HG03442 (cell line): ENCODE results near the gene HOXB2.
A peak's percentile ranks its signal among the peaks of the same experiment; 100 is the strongest.

Experiments used
- ATAC-seq: cut with Tn5 transposase; IDR thresholded peaks from one replicate; pipeline ENCODE4 v1.9.1; 2021; ENCODE audit warnings: mild to moderate bottlenecking, moderate library complexity; ENCODE audit not compliant: unreplicated experiment

HOXB2 gene

DNA sequence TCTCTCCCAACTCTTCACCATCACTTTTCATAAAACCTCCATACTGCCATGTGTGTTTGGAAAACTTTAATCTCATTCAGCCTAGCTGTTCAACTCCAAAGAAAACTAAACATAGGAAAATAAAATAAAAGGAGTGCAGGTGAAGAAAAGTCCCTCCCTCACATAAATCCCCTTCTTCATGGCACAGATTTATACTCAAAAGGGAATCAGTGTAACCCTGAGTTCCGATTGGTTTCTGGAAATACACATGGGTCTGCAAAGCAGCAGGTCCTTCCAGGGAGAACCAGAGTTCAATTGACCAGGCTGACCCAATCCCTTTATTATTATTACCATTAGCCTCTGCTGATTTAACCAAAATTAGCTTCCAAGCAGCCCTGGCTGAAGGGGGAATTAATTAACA, 8.9 kb upstream of the HOXB2 start:
- ATAC-seq = no peak

DNA sequence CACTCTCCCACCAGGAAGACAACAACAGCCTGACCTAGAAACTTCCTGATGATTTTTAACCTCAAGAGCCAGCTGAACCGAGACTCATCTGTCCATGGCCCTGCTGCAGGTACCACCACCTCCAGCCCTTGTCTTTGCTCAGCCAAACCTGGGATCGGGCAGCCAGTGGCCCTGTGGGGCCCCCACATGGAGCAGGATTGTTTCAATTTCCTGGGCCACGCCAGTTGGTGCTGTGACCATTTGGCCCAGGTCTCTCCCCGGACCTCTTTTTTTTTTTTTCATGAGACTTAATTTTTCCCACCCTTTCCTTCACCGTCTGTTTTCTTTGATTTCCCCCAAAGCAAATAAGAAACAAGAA, 8.3 kb upstream of the HOXB2 start:
- ATAC-seq = no peak

DNA sequence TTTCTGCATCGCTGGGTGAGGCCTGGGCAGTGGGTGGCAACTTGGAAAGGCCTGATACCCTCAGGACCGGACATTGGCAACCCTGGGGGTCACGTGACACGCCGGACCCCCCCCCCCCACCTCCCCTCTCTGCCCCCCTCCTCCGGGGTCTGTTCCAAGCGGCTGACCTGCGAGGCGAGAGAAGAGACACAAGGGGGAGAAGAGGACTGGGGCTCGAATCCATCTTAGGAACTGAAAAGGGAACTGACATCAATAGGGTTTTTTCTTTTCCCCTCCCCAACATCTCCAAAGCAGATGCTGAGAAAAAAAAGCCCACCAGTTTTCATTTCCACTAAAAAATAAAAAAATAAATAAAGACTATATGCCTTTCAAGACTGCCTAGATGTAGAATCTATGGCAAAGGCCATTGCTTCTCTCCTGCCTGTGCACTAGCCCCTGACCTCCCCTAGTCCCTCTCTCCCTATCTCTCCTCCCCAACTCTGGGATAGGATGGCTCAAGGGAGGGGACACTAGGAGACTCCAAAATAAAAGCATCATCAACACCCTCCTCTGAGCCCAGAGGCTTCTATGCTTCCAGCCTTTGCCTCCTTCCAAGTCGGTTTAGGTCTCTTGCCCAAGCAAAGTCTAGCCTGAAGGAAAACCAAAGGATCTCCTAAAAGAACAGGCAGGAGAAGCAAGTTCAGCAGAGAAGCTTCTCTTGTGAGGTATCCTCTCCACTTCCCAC, 7.7 kb upstream of the HOXB2 start:
- no peak for ATAC-seq

DNA sequence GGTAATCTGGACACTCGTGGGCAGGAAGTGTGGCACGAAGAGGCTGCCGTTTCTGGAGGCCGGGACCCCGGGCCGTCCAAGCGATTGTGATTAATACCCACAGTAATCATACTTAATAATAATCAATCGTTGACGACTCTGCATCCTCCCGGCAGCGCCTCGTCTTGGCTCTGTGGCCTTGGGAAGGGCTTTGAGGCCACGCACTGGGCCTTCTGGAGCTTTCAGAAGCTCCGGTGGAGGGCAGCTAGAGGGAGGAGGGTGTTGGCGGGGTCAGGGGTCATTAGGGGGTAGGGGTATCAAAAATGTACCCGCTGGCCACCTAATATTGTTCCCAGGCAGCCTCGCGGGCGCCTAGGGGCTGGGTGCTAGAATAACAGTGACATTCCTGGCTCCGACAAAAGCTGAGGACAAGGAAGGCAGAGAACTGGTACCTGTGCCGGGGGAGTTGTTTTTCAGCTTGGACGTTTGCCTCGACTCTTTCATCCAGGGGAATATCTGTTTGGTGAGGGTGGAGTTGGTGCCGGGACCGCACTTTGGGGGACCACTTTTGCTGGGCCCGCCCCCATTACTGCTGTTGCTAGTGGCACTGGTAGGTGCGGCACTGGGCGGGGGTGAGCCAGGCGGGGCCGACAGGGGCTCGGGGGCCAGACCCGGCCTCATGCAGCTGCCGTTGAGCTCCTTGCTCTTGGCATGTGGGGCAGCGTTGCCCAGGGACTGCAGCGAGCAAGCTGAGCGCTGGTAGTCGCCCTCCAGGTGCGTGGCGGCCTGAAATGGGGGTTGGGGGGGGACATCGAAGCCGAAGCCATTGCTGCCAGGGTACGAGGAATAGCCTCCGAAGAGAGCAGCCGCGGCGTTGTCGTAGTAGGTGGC, 6.9 kb upstream of the HOXB2 start:
- no peak for ATAC-seq

DNA sequence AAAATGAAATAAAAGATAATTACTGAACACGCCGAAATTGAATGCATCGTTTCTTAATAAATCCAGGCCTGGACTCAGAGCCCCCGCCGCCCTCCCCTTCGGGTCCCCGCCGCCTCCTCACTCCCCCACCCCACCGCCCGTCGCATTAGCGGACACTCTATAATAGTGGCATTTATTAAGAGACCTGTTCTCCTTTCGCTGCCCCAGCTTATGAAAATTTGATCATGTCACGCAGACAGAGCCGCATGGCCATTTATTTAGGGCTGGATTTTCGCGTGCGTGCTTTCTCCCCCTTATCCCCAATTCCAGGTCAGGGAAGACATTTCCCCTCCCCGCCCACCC, 6.3 kb upstream of the HOXB2 start:
- no peak for ATAC-seq

DNA sequence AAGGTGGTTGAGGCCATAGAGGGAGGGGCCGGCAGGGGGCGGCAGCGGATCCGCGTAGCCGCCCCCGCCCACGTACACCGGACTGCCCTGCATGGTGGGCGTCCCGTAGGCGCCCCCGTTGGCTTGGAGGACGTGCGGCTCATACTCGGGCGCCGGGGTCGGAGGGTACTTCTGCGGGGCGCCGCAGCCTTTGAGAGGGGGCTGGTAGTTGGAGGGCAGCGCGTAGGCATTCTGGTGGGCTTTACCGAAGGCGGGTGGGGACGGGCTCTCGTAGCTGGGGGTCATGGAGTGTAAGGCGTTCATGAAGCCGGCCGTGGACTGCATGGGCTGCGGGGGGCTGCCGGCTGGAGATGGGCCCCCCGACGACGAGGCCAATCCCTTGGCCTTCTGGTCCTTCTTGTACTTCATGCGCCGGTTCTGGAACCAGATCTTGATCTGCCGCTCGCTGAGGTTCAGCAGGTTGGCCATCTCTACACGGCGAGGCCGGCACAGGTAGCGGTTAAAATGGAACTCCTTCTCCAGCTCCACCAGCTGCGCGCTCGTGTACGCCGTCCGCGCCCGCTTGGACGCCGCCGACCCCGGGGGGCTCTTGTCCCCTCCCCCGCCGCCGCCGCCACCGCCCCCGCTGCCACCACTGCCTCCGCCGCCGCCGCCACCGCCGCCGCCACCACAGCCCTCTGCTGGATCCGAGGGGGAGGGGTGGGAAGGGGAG, 5.7 kb upstream of the HOXB2 start:
- no peak for ATAC-seq

DNA sequence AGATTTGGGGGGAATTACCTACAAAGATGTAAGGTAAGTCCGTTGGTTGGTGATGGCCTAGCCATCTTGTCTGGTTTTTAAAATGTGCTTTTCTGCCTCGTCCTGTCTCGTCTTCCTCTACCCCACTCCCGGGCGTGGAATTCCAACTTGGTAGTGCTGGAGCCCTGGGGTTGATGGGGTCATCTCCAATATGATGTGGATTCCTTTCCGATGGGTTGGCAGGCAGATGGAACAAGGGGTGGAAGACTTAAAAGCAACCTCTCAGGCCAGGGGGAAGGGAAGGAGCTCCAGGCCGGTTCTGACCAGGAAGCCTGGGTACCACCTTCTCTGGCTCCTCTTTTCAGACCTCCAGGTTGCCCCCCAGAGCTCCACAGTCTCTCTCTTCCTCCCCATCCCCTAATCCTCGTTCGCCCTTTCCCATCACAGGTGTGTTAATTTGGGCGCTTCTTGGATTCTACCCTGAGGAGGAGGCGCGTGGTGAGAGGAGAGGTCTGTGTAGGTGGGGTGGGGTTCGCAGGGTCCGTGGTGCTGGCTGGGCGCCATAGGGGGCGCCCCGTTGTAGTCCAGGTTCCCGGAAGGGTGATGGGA, 5.1 kb upstream of the HOXB2 start:
- ATAC-seq = no peak

DNA sequence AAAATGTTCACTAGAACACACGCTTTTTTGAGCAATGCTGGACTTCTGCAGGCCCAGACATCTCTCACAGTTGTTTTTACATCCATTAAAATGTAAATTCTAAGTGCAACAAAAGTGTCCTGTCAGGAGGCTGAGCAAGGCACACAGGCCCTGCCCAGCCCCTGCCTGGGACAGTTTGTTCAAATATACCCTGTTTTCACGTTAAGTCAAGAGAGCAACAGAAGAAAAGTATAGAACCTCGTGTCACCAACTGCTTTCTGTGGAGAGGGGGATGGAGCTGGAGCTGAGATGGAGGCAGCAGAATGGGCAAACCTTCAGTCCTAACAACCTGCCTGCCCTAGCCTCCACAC, 4.3 kb upstream of the HOXB2 start:
- no peak for ATAC-seq

DNA sequence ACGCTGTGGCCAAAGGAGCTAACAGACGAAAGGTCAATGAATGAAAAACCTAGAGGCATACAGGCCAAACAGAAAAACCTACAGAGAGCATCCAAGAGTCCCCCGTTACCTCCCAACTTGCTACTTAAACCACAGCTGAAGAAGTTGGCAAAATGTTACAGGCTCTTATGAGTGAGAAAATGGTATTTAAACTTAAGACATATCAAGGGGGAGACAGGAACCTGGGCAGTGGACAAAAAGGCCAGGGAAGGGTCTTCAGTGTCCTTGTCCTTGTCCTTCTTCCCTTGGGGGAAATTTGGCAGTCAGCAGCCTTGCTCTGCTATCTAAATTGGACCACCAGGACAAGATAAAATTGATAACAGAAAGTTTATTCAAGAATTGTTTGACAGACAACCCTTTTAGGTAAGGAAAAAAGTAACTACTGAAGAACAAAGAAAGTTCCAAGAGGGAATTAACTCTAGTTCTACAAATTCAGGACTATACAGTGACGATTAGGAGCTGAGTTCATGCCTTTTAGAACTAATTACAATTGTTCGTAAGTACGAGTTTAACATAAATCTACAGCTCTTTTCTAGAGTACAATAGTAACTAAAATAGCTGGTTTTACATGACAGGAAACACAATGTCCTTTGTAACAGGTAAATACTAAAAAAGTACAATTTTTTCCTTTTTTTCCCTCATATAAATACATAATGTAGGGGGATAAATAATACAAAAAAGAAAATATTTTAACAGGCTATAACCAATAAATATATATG, 3.8 kb upstream of the HOXB2 start:
- ATAC-seq = no peak

DNA sequence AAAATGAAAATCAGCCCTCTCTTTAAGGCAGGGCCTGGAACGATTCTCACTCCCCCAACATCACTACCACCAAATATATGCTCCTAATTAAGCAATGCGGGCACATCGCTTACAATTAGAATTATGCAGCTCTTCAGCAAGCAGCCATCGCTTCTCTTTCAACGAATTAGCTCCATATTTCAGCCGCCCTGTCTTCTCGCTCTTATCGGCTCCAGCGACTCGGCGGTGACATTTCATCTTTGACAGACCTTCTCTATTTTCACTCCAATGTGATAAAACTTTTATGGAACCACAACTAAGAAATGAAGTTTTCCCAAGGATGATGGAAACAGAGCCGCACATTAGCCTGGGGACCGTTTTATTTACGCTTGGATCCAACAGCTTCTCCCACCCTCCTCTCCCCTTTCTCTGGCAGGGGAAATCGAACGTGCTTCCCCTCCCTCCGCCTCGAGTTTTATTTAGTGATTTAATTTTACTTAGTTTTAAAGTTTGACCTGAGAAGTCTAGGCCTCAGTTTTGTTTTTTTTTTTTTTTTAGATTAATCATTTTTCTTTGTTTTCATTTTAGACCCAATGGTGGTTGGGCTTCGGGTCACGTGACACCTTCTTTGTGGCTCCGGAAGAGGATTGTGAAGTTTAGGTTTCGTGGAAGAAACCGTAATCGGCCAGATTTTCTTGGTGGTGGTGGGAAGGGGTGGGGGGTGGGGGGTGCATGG, 3.1 kb upstream of the HOXB2 start:
- ATAC-seq = no peak

DNA sequence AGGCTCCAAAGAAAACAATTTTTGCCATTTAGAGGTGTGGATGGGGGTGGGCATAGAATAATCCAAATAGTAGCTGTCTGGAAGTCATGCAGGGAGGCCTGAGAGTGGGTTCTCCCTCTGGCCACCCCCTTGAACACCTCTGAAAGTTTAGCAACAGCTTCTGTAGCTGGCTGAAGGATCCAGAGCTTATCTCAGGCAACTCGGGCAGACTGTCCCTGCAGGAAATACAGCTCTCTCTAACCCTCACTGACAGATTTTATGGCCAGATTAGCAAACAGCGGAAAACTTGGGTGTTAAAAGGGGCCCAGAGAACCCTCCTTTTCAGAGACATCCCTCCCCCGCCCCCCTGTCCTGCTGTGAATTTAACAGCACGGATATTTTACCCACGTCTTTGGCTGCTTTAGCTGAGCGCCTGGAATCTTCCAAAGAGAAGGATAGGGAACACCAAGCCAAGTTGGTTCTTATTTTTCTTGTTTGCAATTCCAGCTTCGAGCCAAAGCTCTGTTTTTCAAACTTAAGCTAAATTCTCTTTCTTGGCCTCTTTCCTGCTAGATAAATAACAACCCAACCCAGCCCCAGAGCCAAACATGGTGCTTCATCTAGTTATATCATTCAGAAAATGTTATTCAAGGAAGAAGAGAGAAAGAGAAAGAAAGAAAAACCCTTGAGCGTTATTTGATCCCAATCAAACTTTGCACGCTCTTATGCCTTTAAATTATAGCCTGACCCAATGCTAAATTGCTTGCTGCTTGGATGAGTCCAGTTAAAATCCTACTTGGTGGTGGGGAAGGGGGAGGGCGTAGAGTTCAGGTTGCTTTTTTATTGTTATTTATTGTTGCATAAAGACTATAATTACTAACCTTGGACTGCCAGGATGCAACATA, 2.3 kb upstream of the HOXB2 start:
- no peak for ATAC-seq

DNA sequence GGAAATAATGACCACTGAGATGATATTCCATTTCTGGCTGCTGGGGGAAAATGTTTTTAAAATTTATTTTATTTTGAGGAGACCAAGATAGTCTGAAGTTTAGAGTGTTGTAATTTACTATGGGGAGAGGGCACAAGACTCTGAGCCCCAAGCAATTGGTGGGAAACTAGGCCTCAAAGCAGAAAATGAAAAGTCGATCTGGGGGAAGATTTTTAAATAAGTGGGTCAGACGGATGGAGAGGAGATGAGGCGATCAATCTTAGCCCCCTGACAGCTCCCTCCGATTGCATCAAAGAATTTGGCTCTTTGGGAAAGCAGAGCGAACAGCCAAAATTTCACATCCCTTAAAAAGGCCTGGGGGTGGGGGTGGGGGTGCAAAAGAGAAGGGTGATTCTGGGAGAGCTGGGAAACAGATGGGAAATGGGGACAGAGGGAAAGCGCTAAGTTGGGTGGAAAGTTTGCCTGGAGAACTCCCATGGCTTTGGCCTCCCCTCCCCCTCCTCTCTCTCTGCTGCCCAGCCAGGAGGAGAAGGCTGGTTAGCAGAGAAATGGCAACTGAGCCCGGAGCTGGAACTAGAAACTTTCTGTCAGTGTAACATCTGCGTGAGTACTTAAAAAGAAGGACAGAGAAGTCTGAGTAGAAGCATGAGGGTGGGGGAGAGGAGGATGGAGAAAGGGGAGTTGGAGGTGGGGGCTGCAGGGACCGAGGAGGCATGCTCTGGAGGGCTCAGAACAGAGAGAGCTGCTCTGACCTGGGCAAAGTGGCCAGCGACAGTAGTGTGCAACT, 1.4 kb upstream of the HOXB2 start:
- ATAC-seq = no peak

DNA sequence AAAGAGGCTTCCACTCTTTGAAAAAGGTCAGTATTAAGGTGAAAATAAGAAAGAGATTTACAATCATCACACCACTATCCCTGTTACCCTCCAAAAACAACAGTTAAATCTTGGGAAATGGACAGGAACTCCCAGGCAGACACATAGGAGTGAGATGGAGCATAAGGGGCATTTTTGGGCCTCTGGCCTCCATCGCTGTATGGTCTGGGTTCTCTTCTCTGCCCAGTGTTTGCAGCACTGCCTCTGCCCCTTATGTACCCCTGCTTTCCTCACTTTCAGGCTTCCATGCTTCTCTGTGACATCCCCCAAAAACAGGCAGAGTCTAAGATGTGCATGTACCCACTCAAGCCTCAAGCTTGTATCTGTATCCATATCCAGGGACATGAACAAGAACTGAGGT, 630 bp upstream of the HOXB2 start:
- ATAC-seq = no peak

DNA sequence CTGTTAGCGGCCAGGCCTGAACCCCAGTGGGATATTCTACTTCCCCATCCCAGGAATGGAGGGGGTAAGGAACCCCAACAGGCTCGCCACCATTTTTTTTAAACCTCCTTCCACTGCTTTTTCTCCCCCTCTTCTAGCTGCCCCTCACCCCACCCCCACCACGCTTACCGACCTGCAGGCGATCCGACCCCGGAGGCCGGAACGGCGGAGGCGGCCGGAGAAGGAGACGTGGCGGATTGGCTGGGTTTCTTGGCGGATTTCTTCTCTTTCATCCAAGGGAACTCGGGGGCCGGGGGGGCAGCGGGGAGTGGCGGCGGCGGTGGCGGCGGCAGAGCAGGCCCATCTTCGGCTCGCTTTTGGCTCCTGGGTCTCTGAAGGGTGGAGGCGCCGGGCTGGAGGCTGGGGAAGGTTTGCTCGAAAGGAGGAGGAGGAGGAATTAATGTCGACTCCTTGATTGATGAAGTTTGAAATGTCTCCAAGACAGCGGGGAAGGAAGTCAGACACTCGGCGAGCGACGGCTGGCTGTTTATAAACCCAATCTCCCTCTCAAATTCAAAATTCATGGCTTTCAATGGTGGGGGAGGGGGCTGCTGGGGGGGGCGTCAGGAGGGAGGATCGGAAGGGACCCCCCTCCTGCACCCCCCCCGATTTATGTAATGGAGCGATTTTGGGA, 424 bp downstream of the HOXB2 start:
- no peak for ATAC-seq

DNA sequence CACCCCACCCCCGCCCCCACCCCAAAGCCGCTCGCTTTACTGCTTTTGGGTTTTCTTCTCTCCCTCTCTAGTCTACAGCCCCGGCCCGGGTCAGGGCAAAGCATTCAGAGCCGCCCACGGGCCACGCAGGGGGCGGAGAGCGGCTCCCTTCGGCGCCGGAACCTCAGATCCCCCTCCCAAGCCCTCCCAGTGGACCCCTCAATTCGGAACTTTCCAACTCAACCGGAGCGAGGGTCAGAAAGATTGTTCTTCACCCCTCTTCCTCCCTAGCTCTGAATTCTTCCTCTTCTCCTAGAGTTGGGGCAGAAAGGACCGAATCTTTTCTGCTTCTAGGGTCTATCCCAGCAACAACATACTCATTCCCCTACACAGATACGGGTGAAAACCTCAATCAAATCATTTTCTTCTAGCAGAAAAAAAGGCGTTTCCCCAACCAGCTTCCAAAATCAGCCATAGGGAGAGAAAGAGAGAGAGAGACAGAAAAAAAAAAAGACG, 1.0 kb downstream of the HOXB2 start:
- ATAC-seq = no peak

DNA sequence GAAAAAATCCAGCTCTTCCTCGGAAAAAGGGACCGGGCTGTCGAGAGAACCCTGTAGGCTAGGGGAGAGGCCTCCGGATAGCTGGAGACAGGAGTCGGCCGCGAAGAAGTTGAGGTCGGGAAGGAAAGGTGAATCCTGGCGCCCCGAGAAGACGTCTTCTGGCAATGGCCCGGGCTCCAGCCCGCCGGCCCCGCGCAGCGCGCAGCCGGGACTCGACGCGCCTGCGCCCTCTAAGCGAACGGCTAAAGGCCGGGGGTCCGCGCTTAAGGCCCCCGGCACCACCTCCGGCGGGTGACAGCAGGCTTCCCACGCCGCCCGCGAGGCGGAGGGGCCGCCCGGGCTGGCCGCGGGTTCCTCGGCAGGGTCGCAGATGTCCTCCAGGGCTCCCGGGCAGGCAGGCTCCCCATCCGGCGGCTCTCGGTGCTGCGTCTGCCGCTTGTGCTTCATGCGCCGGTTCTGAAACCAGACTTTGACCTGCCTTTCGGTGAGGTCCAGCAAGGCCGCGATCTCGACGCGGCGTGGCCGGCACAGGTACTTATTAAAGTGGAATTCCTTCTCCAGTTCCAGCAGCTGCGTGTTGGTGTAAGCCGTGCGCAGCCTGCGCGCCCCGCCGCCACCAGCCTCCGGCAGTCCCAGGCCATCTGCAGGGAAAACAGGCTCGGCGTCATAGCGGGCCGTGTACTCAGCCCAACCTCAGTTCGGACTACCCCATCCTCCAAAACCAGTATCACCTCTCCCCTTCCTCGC, 1.6 kb downstream of the HOXB2 start:
- ATAC-seq = peak; percentile 36

DNA sequence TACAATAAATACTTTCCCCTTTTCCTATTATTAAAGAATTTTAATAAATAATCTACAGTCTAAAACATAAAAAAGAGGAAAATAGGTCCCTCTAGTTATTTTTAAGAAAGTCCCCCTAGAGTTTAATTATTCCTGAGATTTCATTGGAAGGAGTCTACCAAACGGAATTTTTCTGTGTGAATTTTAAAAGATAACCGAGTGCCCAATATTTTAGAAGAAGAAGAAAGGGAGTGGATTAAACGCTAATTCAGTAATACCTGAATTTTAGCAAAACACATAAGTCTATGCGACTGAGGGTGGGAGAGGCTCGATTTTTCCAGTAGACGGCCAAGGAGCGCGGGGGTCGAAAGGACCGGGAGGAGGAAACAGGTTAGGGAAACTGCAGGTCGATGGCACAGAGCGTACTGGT, 2.2 kb downstream of the HOXB2 start:
- no peak for ATAC-seq
